Left renal cortex interstitium (tissue), 4 donors: Measurements from ENCODE around the gene CHD6. TPM values are rescaled to one million over a fixed set of nuclear protein-coding genes. Genes with fewer than 3 reads are reported as not detected.

Source experiments
- DNase-seq, 4 donors: peaks; one replicate each; pipeline ENCODE4 v3.0.0-alpha.2; 2013; ENCODE audit warnings: low read depth in 4 of 4, low spot score in 2 of 4, missing footprints in 1 of 4
- polyA plus RNA-seq, 4 donors: library from polyadenylated mRNA; unstranded; fragments of 120-200 nt; gene quantifications; one replicate each; pipeline ENCODE4 v1.2.1, GENCODE V29; 2013; ENCODE audit not compliant: insufficient read length in 4 of 4

Gene CHD6
- polyA plus RNA-seq, 4 donors: 36.2 to 63.1 (median 51.1) TPM

DNA sequence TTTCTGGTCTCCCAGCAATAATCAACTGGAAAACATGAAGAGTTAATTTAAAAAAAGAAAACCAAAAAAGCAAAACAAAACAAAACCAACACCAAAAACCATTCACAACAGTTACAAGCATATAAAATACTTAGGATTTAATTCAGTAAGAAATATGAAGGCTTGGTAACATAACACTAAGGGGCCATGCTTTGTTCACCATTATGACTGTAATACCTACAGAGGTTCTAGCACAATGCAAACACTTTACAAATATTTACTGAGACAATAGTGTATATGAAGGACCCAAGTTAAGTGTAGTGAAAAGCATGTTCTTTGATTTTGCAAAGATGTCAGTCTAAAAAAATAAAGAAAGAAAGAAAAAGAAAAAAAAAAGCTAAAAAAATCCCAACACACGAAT is 141.7 kb downstream of the CHD6 start:
- no peak for DNase-seq

GRCh38 chr20:41476013-41476441 is 142.2 kb downstream of the CHD6 start:
- DNase-seq: no peak

DNA sequence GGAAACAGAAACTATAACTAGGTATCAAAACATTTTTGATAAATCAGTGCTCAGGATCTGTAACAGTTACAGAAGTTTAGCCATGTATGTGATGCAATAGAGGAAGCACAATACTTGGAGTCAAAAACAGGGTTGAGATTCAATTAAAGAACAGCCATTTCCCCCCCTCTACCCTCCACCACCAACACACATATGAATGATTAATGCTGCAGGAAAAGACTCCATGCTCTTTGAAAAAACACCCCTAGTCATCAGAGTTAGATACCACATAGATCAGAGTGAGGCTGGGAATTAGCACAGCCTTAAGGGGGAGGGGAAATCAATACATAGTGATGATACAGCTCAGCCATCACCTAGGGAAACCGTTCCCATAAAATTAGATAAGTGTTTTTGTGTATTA is 142.7 kb downstream of the CHD6 start:
- no peak for DNase-seq

DNA sequence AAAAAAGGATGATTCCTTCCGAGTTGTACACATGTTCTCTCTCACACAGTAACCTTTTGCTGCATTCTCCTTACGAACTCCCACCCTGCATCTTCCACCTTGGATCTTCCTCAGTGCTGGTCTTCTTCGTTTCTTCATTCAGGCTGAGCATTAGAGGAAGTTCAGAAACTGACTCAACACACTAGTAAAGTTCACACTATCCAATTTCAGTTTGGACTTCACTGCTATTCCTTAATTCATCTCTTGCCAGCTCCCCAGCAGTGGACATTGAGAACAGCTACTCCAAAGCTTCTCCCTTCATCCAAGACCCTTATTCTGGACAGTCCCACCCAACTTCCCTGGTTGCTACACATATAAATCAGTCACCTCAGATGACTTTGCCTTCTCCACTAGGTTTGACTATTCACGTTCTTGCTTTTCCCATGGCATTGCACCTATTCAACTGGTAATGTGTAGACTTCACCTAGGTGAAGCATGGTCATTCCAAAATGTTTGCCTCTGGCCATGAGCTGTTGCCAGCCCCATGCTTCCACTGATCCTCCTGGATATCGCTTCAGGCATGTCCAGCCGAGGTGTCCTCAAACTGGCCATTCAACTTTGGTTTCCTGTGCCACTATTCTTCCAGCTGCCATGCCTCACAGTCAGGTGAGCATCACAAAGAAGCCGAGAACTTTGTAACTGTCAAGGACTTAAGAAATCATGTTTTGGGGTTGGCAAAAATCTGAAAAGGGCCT is 147.6 kb downstream of the CHD6 start:
- DNase-seq: no peak

- no peak for DNase-seq
These were observed 148.3 kb downstream of the CHD6 start for GRCh38 chr20:41469868-41470267.

DNA sequence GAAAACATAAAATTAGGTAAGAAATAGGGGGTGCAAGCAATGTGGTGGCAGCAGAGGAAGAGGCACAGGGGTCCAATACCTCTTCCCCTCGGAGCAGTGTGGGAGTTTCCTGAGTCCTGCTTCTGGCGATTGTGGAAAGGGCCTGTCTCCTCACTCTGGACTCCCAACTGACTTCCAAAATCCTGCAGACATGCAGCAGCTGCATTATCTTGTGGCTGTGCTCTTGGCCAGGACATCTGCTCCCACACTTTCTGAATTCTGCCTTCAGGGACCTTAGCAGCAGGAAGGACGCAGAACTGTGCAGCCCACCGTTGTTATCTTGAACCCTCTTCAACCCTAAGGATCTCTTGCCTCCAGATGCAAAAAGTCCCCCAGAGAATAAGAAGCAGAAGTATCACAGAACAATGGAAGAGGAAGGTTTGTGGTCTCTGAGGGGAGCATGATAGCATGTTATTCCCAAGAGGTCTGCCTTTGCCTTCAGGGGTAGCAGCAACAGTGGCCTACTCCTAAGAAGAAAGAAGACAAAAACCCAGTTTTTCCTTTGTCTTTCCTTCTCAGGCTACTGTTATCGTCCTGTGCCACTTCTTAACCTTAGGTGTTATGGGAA is 149.1 kb downstream of the CHD6 start:
- no peak for DNase-seq

DNA sequence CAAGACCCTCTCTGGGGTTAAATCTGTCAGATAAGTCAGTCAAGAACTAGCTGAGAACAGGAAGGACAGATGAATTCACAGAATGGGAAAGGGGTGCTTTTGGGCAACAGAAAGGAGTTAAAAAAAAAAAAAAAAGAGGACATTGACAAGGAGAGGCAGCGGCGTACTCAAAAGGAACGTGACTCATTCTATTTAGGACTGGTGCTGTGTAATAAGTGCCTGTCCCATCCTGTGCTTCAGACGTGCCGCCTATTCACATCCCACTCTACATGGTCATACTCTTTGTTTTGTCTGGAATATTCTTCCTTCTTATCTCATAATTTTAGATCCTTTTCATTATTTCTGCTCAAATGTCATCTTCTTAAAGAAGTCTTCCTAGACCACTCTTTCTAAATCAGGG is 150.5 kb downstream of the CHD6 start:
- DNase-seq: no peak

GRCh38 chr20:41467220-41467619 is 151.0 kb downstream of the CHD6 start:
- DNase-seq: no peak

DNA sequence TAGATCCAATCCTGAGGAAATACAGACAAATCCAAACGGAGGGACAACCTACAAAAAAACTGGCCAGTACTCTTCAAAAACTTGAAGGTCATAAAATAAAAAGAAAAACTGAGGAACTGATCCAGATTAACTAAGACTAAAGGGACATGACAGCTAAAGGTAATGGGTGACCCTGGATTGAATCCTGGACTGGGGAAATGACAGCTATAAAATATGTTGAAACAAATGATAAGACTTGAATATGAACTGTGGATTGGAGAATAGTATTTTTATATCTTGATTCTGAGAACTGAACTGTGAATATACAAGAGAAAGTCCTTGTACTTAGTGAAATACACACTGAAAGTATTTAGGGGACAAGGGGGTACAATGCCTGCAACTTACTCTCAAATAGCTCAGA is 154.6 kb downstream of the CHD6 start:
- no peak for DNase-seq

- DNase-seq: no peak
These were observed 155.6 kb downstream of the CHD6 start for GRCh38 chr20:41462372-41463161.

DNA sequence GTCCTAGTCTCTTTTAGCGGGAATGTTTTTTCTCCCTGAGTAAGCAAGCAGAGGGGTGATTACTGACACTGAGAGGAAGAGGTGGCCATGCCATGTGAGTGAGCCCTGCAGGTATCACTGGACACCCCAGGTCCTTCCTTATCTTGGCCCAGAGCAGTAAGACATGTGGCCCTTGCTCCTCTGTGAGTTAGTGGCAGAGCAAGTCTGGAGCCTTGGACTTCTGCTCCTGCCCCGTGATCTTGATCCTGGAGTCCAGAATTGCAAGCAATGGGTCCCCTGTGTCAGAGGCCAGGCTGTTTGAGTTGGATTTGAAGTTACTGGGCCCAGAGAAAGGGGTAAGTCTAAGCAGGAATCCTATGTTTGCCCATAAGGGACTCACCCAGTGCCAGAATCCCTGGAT is 159.4 kb downstream of the CHD6 start:
- DNase-seq: no peak

GRCh38 chr20:41457173-41457857 is 160.9 kb downstream of the CHD6 start:
- no peak for DNase-seq

GRCh38 chr20:41456351-41456750 is 161.8 kb downstream of the CHD6 start:
- no peak for DNase-seq

GRCh38 chr20:41454250-41454649 is 163.9 kb downstream of the CHD6 start:
- DNase-seq: no peak

DNA sequence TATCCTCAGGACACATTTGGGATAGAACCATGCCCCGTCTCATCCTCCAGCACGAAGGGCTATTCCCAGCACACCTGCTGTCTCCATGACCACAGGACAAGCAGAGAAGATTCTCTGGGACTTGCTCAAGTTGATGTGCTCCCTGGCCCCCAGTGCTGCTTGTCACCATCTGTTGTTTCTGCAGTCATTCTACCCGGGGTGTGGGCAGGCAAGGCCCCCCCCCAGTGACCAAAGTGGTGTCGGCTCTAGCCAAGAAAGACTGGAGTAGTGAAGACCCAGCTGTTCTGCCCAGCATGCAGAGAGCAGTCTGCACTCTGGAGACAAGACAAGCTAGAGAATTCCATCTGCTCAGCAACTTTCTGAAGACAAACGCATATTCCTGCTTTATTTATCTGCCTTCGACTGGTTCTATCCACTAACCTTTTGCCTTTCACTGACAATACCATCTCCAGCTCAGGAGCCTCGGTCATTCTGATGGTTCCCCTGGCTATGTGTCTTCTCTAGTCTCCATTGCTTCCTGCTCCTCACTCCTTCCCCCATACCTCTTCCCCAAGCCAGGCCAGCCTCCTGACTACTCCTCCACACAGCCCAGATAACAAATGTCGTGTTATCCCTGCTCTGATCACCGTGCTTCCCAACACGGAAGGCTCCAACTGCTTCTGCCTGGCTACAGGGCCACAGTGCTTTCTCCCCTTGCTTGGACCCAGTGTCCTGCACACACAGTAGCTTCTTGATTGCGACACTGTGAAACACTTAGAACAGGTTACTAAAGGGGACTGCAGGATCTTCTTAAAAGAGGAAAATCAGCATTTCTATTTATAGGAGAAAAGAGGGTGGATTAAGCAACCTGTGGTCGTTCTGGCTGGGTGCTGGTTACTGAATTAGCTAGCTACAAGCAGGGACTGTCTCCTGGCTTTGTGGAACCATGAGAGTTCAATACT is 164.9 kb downstream of the CHD6 start:
- no peak for DNase-seq

DNA sequence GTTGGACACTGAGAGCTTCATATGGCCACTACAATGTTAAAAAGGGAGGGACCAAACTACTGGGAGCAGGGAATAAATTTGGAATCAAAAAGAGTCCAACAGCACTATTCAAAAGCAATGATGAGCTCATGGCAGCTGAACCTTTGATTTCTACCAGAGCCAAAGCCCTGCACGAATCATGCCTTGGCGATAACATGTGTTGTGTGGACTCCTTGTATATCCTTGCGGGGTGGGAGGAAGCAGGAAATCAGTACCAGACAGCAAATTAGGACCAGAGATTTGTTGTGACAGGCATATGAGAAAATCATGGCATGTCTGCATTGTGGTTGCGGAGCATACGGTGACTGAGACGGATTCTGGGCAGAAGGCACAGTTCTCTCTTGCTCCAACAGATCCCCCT is 166.0 kb downstream of the CHD6 start:
- DNase-seq: no peak

GRCh38 chr20:41447006-41447405 is 171.2 kb downstream of the CHD6 start:
- DNase-seq: no peak

GRCh38 chr20:41446456-41446855 is 171.7 kb downstream of the CHD6 start:
- peak; percentile 26 to 43 (median 42) for DNase-seq

GRCh38 chr20:41444821-41445220 is 173.4 kb downstream of the CHD6 start:
- DNase-seq: no peak

- no peak for DNase-seq
These were observed 174.5 kb downstream of the CHD6 start for GRCh38 chr20:41443691-41444090.
